HG02970 (cell line): ENCODE measurements around the gene ZNF697.
A peak's percentile ranks its signal among the peaks of the same experiment; 100 is the strongest.

Experiments
- ATAC-seq: cut with Tn5 transposase; IDR thresholded peaks from one replicate; pipeline ENCODE4 v1.9.1; 2021; ENCODE audit warnings: mild to moderate bottlenecking, moderate library complexity, moderate number of reproducible peaks; ENCODE audit not compliant: unreplicated experiment, low FRiP score

Gene ZNF697

GRCh38 chr1:119667173-119667572 is 19.1 kb upstream of the ZNF697 start:
- no peak for ATAC-seq

- no peak for ATAC-seq
Measured at GRCh38 chr1:119664067-119664466, 16.0 kb upstream of the ZNF697 start.

- no peak for ATAC-seq
Measured at GRCh38 chr1:119662034-119662437, 14.0 kb upstream of the ZNF697 start.

GRCh38 chr1:119660253-119661083 is 12.4 kb upstream of the ZNF697 start:
- peak; percentile 68 for ATAC-seq

- no peak for ATAC-seq
Measured at GRCh38 chr1:119659628-119660027, 11.6 kb upstream of the ZNF697 start.

GRCh38 chr1:119656410-119656955 is 8.4 kb upstream of the ZNF697 start:
- ATAC-seq, result no peak

GRCh38 chr1:119655154-119655553 is 7.1 kb upstream of the ZNF697 start:
- ATAC-seq, result no peak

- no peak for ATAC-seq
Measured at GRCh38 chr1:119653839-119654170, 5.7 kb upstream of the ZNF697 start.

- no peak for ATAC-seq
Measured at GRCh38 chr1:119653135-119653838, 5.2 kb upstream of the ZNF697 start.

GRCh38 chr1:119652587-119652986 is 4.5 kb upstream of the ZNF697 start:
- no peak for ATAC-seq

GRCh38 chr1:119651641-119652040 is 3.6 kb upstream of the ZNF697 start:
- no peak for ATAC-seq

GRCh38 chr1:119651133-119651532 is 3.1 kb upstream of the ZNF697 start:
- ATAC-seq, result no peak

GRCh38 chr1:119648620-119649004 is 546 bp upstream of the ZNF697 start:
- no peak for ATAC-seq

- no peak for ATAC-seq
Measured at GRCh38 chr1:119647228-119647733, 785 bp downstream of the ZNF697 start.

GRCh38 chr1:119646521-119647227 is 1.4 kb downstream of the ZNF697 start:
- no peak for ATAC-seq

GRCh38 chr1:119639109-119639508 is 9.0 kb downstream of the ZNF697 start:
- no peak for ATAC-seq

GRCh38 chr1:119637710-119638109 is 10.4 kb downstream of the ZNF697 start:
- no peak for ATAC-seq

GRCh38 chr1:119636491-119637089 is 11.5 kb downstream of the ZNF697 start:
- no peak for ATAC-seq

- ATAC-seq, result no peak
Measured at GRCh38 chr1:119635811-119636390, 12.2 kb downstream of the ZNF697 start.

- ATAC-seq, result no peak
Measured at GRCh38 chr1:119634016-119634415, 14.1 kb downstream of the ZNF697 start.
